ENCODE data around the gene KHDRBS1. TPM values are rescaled to one million over a fixed set of nuclear protein-coding genes. Genes with fewer than 3 reads are reported as not detected.

Gene KHDRBS1
- total RNA-seq, 2 experiments from 2014 or later: 91.6 to 94.2 TPM

DNA sequence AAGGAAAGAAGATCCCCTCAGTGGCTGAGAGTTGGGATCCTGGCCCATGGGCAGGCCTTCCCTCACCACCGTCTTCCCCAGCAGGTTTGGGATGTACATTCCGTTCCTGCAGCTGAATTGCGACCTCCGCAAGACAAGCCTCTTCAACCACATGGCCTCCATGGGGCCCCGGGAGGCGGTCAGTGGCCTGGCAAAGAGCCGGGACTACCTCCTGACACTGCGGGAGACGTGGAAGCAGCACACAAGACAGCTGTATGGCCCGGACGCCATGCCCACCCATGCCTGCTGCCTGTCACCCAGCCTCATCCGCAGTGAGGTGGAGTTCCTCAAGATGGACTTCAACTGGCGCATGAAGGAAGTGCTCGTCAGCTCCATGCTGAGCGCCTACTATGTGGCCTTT lies 77.9 kb downstream of the KHDRBS1 start:
- TF ChIP-seq, protein P1, sequence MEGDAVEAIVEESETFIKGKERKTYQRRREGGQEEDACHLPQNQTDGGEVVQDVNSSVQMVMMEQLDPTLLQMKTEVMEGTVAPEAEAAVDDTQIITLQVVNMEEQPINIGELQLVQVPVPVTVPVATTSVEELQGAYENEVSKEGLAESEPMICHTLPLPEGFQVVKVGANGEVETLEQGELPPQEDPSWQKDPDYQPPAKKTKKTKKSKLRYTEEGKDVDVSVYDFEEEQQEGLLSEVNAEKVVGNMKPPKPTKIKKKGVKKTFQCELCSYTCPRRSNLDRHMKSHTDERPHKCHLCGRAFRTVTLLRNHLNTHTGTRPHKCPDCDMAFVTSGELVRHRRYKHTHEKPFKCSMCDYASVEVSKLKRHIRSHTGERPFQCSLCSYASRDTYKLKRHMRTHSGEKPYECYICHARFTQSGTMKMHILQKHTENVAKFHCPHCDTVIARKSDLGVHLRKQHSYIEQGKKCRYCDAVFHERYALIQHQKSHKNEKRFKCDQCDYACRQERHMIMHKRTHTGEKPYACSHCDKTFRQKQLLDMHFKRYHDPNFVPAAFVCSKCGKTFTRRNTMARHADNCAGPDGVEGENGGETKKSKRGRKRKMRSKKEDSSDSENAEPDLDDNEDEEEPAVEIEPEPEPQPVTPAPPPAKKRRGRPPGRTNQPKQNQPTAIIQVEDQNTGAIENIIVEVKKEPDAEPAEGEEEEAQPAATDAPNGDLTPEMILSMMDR (IDR thresholded peaks at IDR 0.05): no peak
- no peak for DNase-seq
- POLR2A ChIA-PET: no interaction called here
- Mint-ChIP-seq H3K27ac (no peak overlapping the region), H3K9me3 (no peaks in the 10 kb centered on the region), H3K36me3 (ENCODE audit: low read depth) (peaks cover 68% of the 10 kb centered on the region), H3K4me1 (ENCODE audit: low read depth) (no peaks in the 10 kb centered on the region), H3K4me3 (no peak overlapping the region), H3K27me3 (no peaks in the 10 kb centered on the region)
- H3K4me3 ChIP-seq (ENCODE audit: low read length): no peak overlapping the region
- intact Hi-C loops (cut with DNase I, micrococcal nuclease): no loop called here
- ATAC-seq (ENCODE audit: poor library complexity): no peak
- H3K36me3 ChIP-seq (ENCODE audit: insufficient read depth, low read length): peaks cover 57% of the 10 kb centered on the region
- CTCF ChIA-PET: no interaction called here
- H3K4me1 ChIP-seq (ENCODE audit: insufficient read depth, low read length): no peaks in the 10 kb centered on the region
- H3K27me3 ChIP-seq (ENCODE audit: control insufficient read depth in 1 of 2, insufficient read depth in 2 of 2, low read length in 2 of 2): no peaks in the 10 kb centered on the region
- no peak overlapping the region for H3K27ac ChIP-seq (ENCODE audit: low read depth in 1 of 2, low read length in 2 of 2)
- H3K9me3 ChIP-seq (ENCODE audit: control insufficient read depth in 1 of 2, insufficient read depth in 1 of 2, low read length in 2 of 2): no peaks in the 10 kb centered on the region

Small RNA genes within 50 kb of the gene (microRNA-seq; reads per million reads assigned to microRNA genes)
- gene MIR5585 (ENCODE audit: borderline microRNAs expressed, borderline replicate concordance): not detected

Other genes with a start within 250 kb of the KHDRBS1 start
- under 1 TPM; 0.39 to 0.71 TPM for gene ADGRB2, start 249.5 kb upstream of the KHDRBS1 start, total RNA-seq
- under 1 TPM; 0.11 to 0.27 TPM for gene SPOCD1, start 197.8 kb upstream of the KHDRBS1 start, total RNA-seq
- gene PTP4A2, start 75.5 kb upstream of the KHDRBS1 start, total RNA-seq: 100 to 1,000 TPM; 282 to 287 TPM
- 1 to 10 TPM; 7.2 to 7.9 TPM for gene TMEM39B, start 59.1 kb downstream of the KHDRBS1 start, total RNA-seq
- gene KPNA6, start 94.2 kb downstream of the KHDRBS1 start, total RNA-seq: 10 to 100 TPM; 47.1 to 47.8 TPM
- gene TXLNA, start 165.8 kb downstream of the KHDRBS1 start, total RNA-seq: 1 to 10 TPM; 6.3 to 6.4 TPM
- 1 to 10 TPM; 4.0 to 5.7 TPM for gene CCDC28B, start 186.7 kb downstream of the KHDRBS1 start, total RNA-seq
- gene IQCC, start 191.8 kb downstream of the KHDRBS1 start, total RNA-seq: 1 to 10 TPM; 2.4 to 3.2 TPM
- under 1 TPM in 1 of 2 experiments, not detected in 1; 0.14 TPM for gene DCDC2B, start 195.2 kb downstream of the KHDRBS1 start, total RNA-seq
- 10 to 100 TPM; 11.5 to 12.8 TPM for gene TMEM234, start 208.5 kb downstream of the KHDRBS1 start, total RNA-seq
- gene EIF3I, start 208.5 kb downstream of the KHDRBS1 start, total RNA-seq: 100 to 1,000 TPM; 103 to 110 TPM
- gene FAM167B, start 233.4 kb downstream of the KHDRBS1 start, total RNA-seq: under 1 TPM; 0.38 to 0.45 TPM
- gene LCK, start 237.4 kb downstream of the KHDRBS1 start, total RNA-seq: 100 to 1,000 TPM; 187 to 188 TPM

All from CD4-positive, alpha-beta T cell (primary cell).